Measurements from ENCODE around the gene SLC25A6.
"Not testable (repeated sequence)": the region's sequence is repeated elsewhere in the genome, so short reads cannot be mapped to it uniquely, and the experiment has no call there.

The SLC25A6 gene

DNA sequence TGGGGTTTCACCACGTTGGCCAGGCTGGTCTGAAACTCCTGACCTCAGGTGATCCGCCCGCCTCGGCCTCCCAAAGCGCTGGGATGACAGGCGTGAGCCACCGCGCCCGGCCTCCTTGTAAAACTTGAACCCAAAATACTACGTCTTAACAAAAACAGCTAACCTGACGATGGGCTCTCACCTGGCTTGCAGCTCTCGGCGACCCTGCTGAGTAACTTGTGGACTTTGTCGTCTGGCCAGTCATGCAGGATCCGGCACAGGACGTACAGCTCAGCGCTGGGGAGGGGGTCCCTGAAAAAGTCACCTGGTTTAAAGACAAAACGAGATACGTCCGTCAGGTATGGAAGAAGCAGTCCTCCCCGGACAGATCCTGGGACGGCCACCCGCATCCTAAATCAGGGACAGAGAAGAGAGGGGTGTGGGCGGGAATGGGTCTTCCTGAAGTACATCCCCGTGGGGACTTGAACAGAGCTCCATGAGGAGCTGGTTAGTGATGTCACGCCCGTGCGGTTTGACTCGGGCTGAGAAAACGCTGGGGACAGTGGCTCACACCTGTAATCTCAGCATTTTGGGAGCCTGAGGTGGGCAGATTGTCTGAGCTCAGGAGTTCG is 20.7 kb upstream of the SLC25A6 start:
- DNase-seq, result no peak

GRCh38 chrX:1411326-1411725 is 19.4 kb upstream of the SLC25A6 start:
- DNase-seq, result no peak

- no peak for DNase-seq
Observed at GRCh38 chrX:1407035-1407434, 15.1 kb upstream of the SLC25A6 start.

- DNase-seq, result not testable (repeated sequence)
Observed at GRCh38 chrX:1405769-1406168, 13.9 kb upstream of the SLC25A6 start.

DNA sequence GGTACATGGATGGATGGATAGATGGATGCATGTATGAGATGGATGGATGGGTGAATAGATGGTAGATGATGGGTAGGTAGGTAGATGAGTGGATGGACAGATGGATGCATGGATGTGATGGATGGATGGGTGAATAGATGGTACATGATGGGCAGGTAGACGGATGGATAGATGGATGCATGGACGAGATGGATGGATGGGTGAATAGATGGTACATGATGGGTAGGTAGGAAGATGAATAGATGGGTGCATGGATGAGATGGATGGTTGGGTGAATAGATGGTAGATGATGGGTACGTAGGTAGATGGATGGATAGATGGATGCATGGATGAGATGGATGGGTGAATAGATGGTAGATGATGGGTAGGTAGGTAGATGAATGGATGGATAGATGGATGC is 12.0 kb upstream of the SLC25A6 start:
- not testable (repeated sequence) for DNase-seq

DNA sequence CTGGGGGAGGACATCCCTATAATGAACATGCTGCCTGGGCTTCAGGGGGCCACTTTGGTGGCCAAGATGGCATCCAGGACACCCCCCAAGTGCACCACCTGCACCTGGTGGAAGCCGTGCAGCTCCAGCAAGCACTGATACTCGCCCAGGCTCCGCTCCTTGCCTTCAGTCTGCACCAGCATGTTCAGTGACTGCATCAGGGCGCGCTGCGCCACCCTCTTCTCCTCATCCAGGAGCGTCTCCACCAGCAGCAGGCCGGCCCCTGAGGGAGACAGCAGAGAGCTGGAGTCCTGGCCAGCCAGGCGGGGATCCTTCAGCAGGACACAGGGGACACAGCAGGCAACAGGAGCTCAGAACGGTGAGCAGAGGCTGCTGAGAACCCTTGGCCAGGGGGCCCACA is 11.3 kb upstream of the SLC25A6 start:
- DNase-seq, result no peak

DNA sequence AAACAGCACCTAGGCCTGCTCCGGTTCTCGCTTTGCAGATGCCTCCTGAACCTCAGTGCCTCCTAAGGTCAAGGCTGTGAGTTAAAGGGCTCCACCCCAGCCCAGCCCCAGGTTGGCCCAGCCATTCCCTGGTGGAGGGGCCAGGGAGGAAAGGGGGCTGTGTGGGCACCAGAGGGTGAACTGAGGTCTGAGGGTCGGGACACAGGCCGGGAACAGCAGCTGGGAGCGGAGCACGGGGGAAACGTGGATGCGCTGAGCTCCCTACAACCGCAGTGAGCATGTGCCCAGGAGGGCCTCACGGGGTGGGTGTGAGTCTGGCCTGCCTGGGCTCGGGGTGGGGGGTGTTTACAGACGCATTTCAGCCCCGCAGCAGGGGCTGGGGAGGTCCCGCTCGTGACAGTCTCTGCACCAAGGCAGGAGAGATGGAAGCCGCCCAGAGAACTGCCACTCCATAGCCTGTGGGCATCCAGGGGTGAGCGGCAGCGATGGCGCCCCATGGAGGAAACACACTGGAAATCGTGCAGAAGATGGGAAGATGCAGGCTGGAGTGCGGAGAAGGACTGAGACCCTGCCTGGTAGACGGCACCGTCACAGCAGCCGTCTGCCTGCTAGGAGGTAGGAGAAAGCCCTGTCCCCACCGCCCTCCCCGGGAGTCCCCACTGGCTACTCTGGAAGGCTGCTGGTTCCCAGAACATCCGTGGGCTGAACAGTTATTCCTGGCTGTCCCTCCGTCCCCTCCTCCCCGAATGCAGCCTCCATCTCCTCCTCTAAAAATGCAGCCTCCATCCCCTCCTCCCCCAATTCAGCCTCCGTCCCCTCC is 9.9 kb upstream of the SLC25A6 start:
- no peak for DNase-seq

DNA sequence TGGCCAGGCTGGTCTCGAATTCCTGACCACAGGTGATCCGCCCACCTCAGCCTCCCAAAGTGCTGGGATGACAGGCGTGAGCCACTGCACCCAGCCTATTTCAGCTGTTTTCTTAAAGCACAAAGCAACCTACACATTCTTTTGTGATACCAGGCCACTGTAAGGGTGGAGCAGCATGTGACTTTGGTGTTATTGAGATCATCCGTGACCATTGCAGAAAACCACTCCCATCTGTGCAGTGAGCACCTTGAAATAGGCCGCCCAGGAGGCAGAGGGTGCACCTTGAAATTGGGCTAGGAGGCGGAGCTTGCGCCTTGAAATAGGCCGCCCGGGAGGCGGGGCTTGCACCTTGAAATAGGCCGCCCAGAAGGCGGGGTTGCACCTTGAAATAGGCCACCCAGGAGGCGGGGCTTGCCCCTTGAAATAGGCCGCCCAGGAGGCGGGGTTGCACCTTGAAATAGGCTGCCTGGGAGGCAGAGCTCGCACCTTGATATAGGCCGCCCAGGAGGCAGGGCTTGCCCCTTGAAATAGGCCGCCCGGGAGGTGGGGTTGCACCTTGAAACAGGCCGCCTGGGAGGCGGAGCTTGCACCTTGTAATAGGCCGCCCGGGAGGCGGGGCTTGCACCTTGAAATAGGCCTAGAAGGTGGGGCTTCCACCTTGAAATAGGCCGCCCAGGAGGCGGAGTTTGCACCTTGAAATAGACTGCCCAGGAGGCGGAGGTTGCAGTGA is 9.0 kb upstream of the SLC25A6 start:
- no peak for DNase-seq

DNA sequence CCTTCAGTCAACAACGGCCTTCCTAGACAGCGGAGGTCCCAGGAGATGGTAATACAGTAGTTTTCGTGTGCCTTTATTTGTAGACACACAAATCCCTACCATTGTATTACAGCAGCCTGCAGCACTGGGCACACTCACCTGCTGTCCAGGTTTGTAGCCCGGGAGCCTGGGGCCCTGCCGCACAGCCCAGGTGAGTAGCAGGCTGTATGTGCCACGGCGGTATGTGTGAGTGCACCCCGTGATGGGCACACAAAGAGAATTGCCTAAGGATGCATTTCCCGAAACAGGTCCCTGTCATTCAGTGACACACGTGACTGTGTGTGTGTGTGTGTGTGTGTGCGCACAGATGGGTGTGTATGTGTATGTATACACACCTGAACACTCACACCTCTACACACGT is 8.1 kb upstream of the SLC25A6 start:
- DNase-seq, result no peak

DNA sequence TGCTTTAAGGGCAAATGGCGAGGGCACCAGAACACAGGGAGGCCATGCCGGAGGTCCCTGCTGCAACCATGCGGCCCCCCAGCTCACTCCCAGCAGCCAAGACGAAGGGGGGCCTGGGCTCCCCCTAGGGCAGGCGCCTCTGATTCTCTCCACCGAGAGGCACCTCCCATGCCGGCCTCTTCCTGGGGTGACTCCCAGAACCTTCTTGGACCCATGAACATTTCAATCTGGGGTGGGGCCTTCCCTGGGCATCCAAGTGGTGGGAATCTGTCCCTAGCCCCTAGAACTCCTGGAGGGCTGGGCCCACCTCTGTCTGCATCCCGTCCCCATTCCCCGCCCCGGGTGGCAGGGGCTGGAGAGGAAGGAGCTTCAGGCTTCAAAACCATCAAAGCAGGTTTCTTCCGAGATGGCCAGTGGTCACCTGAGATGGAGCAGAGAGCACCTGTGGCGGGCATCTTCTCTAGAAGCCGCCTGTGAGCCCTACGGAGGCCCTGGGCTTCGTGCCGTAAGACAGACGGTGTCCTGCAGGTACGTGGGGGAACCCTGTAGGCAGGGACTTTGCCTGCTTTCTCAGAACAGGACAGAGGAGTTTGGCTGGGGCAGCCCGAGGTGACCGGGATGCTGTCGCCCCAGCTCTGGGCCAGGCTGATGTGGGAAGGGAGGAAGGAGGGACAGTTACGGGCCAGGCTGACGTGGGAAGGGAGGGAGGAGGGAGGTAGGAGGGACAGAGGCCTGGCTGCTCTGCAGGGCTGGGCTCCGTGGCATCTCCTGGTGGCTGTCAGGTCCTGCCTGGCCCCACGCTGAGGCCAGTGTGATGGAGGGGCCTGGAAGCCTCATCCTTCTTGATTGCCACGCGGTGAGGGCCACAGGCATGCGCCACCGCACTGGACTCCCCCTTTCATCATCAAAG is 6.8 kb upstream of the SLC25A6 start:
- DNase-seq, result no peak

DNA sequence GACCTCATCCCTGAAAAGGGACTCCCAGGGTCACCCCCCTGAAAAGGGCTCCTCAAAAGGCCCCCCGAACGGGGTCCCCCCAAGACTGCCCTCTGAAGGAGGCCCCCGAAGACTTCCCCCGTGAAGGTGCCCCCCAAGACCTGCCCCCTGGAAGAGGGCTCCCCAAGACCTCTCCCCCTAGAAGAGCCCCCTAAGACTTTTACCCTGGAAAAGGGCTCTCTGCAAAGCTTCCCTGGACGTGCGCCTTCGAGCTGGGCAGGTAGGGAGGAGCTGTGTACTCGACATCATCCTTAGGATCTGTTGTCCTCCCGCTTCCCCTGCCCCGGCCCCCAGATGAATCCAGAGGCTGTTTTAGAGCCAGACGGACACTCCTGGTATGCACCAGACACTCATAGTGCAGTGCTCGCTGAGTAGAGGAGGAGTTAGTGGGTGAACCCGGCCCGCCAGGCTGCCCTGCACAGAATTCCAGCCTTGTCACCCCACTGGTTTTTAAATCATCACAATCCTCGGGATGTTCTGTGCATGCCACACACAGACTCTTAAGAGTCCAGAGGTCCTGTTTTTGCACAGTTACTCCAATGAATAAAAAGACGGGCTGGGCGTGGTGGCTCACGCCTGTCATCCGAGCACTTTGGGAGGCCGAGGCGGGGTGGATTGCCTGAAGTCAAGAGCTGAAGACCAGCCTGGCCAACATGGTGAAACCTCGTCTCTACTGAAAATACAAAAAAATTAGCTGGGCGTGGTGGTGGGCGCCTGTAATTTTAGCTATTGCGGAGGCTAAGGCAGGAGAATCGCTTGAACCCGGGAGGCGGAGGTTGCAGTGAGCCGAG is 5.7 kb upstream of the SLC25A6 start:
- DNase-seq, result no peak

DNA sequence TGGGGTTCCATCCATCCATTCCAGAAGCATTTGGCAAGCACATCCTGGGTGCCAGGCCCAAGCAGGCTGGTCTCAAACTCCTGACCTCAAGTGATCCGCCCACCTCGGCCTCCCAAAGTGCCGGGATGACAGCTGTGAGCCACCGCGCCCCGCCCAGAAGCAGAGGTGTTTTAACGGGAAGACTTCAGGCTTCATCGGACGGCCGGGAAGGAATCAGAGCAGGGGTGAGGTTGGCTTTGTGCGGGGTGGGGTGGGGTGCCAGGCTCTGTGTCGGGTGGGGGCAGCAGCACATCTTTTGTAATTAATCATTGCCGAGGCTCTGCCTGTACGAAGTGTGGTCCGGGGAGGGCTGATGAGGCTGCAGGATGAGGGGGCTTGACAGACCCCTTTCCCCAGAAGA is 5.1 kb upstream of the SLC25A6 start:
- no peak for DNase-seq

DNA sequence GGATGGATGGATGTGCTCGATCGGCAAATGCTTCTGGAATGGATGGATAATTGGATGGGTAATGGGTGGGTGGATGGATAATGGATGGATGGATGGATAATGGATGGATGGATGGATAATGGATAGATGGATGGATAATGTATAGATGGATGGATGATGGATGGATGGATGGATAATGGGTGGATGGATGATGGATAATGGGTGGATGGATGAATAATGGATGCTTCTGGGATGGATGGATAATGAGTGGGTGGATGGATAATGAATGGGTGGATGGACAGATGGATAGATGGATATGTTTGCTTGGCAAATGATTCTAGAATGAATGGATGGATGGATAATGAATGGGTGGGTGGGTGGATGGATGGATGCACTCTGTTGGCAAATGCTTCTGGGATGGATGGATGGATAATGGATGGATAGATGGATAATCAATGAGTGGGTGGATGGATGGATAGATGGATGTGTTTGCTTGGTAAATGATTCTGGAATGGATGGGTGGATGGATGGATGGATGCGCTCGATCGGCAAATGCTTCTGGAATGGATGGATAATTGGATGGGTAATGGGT is 3.8 kb upstream of the SLC25A6 start:
- no peak for DNase-seq

DNA sequence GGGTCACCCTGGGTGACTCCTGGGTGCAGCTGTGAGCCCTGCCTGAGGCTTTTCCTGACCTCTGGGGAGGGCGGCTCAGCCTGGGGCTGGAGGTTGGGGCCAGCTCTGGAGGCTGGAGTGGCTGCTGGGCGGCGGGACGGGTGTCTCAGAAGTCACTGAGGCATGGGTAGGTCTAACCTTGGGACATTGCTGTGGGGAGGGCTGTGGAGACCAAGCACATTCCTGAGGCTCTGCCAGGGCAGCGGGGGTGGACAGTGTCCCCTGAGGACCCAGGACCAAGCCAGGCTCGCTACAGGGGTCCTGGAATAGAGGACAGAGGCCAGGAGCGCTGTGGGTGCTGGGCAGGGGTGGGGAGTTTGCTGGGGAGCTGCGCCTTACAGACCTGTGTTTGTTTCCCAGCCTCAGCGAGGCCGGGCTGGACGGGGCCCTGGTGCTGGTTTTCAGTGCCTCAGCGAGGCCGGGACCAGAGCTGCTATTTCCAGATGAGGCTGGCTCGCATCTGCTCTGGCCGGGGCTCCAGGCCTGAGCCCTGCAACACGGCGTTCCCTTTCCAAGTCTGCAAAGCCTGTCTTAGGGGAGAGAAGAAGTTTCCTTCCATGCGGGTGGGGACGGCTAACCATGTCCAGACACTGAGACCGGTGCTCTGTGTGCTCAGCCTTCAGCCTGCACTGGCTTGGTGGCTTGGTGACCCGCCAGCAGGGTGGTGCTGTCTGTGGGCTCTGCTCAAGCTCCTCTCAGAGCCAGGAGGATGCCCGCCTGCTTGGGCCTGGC is 3.0 kb upstream of the SLC25A6 start:
- DNase-seq, result no peak

- no peak for DNase-seq
Observed at GRCh38 chrX:1393871-1394615, 2.1 kb upstream of the SLC25A6 start.

DNA sequence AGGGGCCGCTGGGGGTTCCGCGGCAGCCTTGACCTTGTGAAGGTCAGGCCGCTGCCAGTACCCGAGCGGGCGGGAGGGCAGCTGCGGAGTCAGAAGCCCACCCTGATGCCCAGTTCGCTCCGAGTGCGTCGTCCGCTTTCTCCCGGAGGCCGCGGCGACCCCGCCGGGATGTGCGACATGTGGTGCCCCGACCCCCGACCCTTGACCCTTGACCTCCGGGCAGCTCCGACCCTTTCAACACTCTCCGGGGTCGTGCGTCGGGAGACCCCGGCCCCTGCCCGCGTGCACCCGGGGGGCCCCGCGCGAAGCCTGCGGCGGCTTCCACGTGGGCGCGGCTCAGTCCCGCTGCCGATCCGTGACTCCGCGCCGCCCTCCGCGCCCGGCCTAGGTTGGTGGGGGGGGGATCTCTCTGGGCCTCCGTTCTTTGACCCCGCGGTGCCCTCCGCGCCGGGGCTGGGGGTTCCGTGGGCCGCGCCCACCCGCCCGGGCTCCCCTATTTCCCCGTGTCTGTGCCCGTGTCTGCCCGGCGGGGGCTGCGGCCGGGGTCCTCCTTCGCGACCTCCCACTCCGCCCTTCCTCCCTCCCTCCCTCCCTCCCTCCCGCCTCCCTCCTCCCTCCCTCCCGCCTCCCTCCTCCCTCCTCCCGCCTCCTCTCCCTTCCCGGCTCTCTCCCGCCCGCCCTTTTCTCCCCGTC is 609 bp upstream of the SLC25A6 start:
- DNase-seq, result no peak

DNA sequence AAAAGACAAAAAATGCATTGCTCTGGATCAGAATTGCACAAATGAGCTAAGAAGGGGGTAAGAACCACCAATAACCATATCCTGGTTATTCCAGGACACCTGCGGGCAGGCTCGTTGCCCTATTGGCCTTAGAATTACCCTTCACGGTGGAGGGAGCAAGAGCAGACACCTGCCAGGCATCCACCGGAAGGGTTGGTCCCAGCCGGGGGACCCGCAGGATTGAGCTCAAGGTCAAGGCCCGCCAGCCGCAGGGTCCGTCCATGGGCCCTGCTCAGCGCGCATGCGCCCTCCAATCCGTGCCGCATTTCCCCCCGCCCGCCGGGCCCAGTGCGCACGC is 575 bp downstream of the SLC25A6 start:
- no peak for DNase-seq

DNA sequence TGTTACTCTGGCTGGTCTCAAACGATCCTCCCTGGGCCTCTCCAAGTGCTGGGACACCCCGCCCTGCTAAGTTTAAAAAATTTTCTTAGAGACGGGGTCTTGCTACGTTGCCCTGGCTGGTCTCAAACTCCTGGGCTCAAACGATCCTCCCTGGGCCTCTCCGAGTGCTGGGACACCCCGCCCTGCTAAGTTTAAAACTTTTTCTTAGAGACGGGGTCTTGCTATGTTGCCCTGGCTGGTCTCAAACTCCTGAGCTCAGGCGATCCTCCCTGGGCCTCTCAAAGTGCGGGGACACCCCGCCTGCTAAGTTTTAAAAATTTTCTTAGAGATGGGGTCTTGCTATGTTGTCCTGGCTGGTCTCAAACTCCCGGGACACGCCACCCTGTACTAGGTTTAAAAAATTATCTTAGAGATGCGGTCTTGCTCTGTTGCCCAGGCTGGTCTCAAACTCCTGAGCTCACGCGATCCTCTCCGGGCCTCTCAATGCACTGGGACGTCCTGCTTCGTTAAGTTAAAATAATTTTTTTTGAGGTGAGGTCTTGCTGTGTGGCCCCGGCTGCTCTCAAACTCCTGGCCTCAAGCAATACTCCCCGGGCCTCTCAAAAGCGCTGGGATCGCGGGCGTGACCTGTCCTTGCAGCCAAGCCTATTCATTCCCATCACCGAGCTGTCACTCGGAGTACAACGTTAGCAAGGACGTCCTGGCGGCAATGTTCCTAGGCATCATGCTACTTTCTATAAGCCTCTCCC is 1.1 kb downstream of the SLC25A6 start:
- no peak for DNase-seq

DNA sequence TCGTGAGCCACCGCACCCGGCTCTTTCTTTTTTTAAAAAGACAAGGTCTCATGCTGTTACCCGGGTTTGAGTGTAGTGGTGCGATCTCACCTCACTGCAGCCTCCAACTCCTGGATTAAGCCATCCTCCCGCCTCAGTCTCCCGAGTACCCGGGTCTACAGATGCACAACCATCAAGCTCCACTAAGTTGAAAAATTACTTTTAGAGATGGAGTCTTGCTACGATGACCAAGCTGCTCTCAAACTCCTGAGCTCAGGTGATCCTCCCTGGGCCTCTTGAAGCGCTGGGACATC is 2.0 kb downstream of the SLC25A6 start:
- DNase-seq, result no peak
